Measurements from ENCODE around the gene STK10.

Gene STK10

GRCh38 chr5:172131690-172132089 lies 56.3 kb downstream of the STK10 start:
- peaks cover 8% of the 10 kb centered on the region; the same call in 1 of the 2 replicates for H4K20me1 ChIP-seq (ENCODE audit: insufficient read depth, low read length)
- no peaks in the 10 kb centered on the region for H3K9me3 ChIP-seq (ENCODE audit: insufficient read depth, low read length, severe bottlenecking)
- H3K27ac ChIP-seq (ENCODE audit: low read length): no peak overlapping the region
- H3K36me3 ChIP-seq (ENCODE audit: insufficient read depth, low read length): peaks cover 31% of the 10 kb centered on the region
- no peak overlapping the region for H3K4me3 ChIP-seq (ENCODE audit: low read depth in 1 of 2, low read length in 2 of 2)
- ATAC-seq (ENCODE audit: insufficient read depth, low read depth) (no peak), DNase-seq (no peak)
- TF ChIP-seq CTCF (IDR thresholded peaks at IDR 0.05; ENCODE audit: borderline replicate concordance, extremely low read depth, low read length, poor library complexity, severe bottlenecking): no peak
- TF ChIP-seq EZH2 (IDR thresholded peaks at IDR 0.05; ENCODE audit: borderline replicate concordance, low read depth, low read length, severe bottlenecking): no peak
- no peak overlapping the region for H3K4me2 ChIP-seq (ENCODE audit: insufficient read depth, low read length)
- H3K27me3 ChIP-seq (ENCODE audit: insufficient read depth, low read length, poor library complexity): no peaks in the 10 kb centered on the region
- no peak overlapping the region for H2AFZ ChIP-seq (ENCODE audit: low read depth, low read length)
- 0 out of 2 replicates have a peak, but pooled peaks cover 4% of the 10 kb centered on the region for H3K79me2 ChIP-seq (ENCODE audit: insufficient read depth, low read length)
- 0 out of 2 replicates have a peak, but pooled peaks cover 4% of the 10 kb centered on the region for H3K4me1 ChIP-seq (ENCODE audit: insufficient read depth, low read length)
- H3K9ac ChIP-seq (ENCODE audit: low read depth, low read length): no peak overlapping the region

GRCh38 chr5:172129256-172129910 lies 58.6 kb downstream of the STK10 start:
- H3K9ac ChIP-seq (ENCODE audit: low read depth, low read length): no peak overlapping the region
- TF ChIP-seq EZH2 (IDR thresholded peaks at IDR 0.05; ENCODE audit: borderline replicate concordance, low read depth, low read length, severe bottlenecking) (no peak), CTCF (IDR thresholded peaks at IDR 0.05; ENCODE audit: borderline replicate concordance, extremely low read depth, low read length, poor library complexity, severe bottlenecking) (no peak)
- 0 out of 2 replicates have a peak, but pooled peaks cover 4% of the 10 kb centered on the region for H3K4me1 ChIP-seq (ENCODE audit: insufficient read depth, low read length)
- DNase-seq: no peak
- no peak overlapping the region for H2AFZ ChIP-seq (ENCODE audit: low read depth, low read length)
- peaks cover 8% of the 10 kb centered on the region; the same call in 1 of the 2 replicates for H4K20me1 ChIP-seq (ENCODE audit: insufficient read depth, low read length)
- no peak overlapping the region for H3K4me3 ChIP-seq (ENCODE audit: low read depth in 1 of 2, low read length in 2 of 2)
- ATAC-seq (ENCODE audit: insufficient read depth, low read depth): no peak
- no peaks in the 10 kb centered on the region for H3K9me3 ChIP-seq (ENCODE audit: insufficient read depth, low read length, severe bottlenecking)
- no peak overlapping the region for H3K27ac ChIP-seq (ENCODE audit: low read length)
- no peak overlapping the region for H3K4me2 ChIP-seq (ENCODE audit: insufficient read depth, low read length)
- peaks cover 47% of the 10 kb centered on the region for H3K36me3 ChIP-seq (ENCODE audit: insufficient read depth, low read length)
- 0 out of 2 replicates have a peak, but pooled peaks cover 3% of the 10 kb centered on the region for H3K79me2 ChIP-seq (ENCODE audit: insufficient read depth, low read length)
- H3K27me3 ChIP-seq (ENCODE audit: insufficient read depth, low read length, poor library complexity): no peaks in the 10 kb centered on the region

- no peaks in the 10 kb centered on the region for H3K9me3 ChIP-seq (ENCODE audit: insufficient read depth, low read length, severe bottlenecking)
- TF ChIP-seq EZH2 (IDR thresholded peaks at IDR 0.05; ENCODE audit: borderline replicate concordance, low read depth, low read length, severe bottlenecking) (no peak), CTCF (IDR thresholded peaks at IDR 0.05; ENCODE audit: borderline replicate concordance, extremely low read depth, low read length, poor library complexity, severe bottlenecking) (no peak)
- H3K4me2 ChIP-seq (ENCODE audit: insufficient read depth, low read length): no peak overlapping the region
- ATAC-seq (ENCODE audit: insufficient read depth, low read depth) (no peak), DNase-seq (no peak)
- H3K27ac ChIP-seq (ENCODE audit: low read length): no peak overlapping the region
- no peak overlapping the region for H3K9ac ChIP-seq (ENCODE audit: low read depth, low read length)
- H3K4me1 ChIP-seq (ENCODE audit: insufficient read depth, low read length): no peaks in the 10 kb centered on the region
- H2AFZ ChIP-seq (ENCODE audit: low read depth, low read length): no peak overlapping the region
- no peaks in the 10 kb centered on the region for H3K27me3 ChIP-seq (ENCODE audit: insufficient read depth, low read length, poor library complexity)
- H3K4me3 ChIP-seq (ENCODE audit: low read depth in 1 of 2, low read length in 2 of 2): no peak overlapping the region
- peaks cover 50% of the 10 kb centered on the region for H3K36me3 ChIP-seq (ENCODE audit: insufficient read depth, low read length)
- H4K20me1 ChIP-seq (ENCODE audit: insufficient read depth, low read length): peaks cover 8% of the 10 kb centered on the region; the same call in 1 of the 2 replicates
- 0 out of 2 replicates have a peak, but pooled peaks cover 3% of the 10 kb centered on the region for H3K79me2 ChIP-seq (ENCODE audit: insufficient read depth, low read length)
Observed at GRCh38 chr5:172127581-172127980, 60.4 kb downstream of the STK10 start.
